Astrocyte (in vitro differentiated cells and primary cell): ENCODE measurements around the gene THOC6. TPM values are rescaled to one million over a fixed set of nuclear protein-coding genes. Genes with fewer than 3 reads are reported as not detected.

ENCODE experiments used
- DNase-seq: peaks from one replicate; pipeline ENCODE4 v3.0.0-alpha.2; 2010; ENCODE audit warnings: low read depth
- FAIRE-seq: peaks from 2 replicates; lab custom pipeline; 2011; peaks lifted over from hg19 to GRCh38; lab: Jason Lieb, UNC
- H2AFZ ChIP-seq: 2 replicates; pipeline ENCODE4 v1.6.0; 2012; ENCODE audit warnings: low read depth, low read length, inconsistent platforms
- H3K27ac ChIP-seq: 2 replicates; pipeline ENCODE4 v1.5.1; 2011; ENCODE audit warnings: low read depth, low read length, inconsistent platforms
- H3K27me3 ChIP-seq: 2 replicates; pipeline ENCODE4 v1.6.0; 2011; ENCODE audit warnings: low read length, inconsistent platforms; ENCODE audit not compliant: insufficient read depth
- H3K36me3 ChIP-seq: 2 replicates; pipeline ENCODE4 v1.5.1; 2011; ENCODE audit warnings: low read length, inconsistent platforms; ENCODE audit not compliant: insufficient read depth
- H3K4me1 ChIP-seq: 2 replicates; pipeline ENCODE4 v1.5.1; 2011; ENCODE audit warnings: low read length, inconsistent platforms; ENCODE audit not compliant: insufficient read depth
- H3K4me2 ChIP-seq: 2 replicates; pipeline ENCODE4 v1.6.0; 2012; ENCODE audit warnings: low read length, inconsistent platforms
- H3K4me3 ChIP-seq: 2 replicates; pipeline ENCODE4 v1.5.1; 2011; ENCODE audit warnings: low read depth, mild to moderate bottlenecking, low read length, inconsistent platforms; ENCODE audit not compliant: insufficient read depth
- H3K79me2 ChIP-seq: 2 replicates; pipeline ENCODE4 v1.6.0; 2012; ENCODE audit warnings: mild to moderate bottlenecking, low read length, inconsistent platforms; ENCODE audit not compliant: insufficient read depth
- H3K9ac ChIP-seq: 2 replicates; pipeline ENCODE4 v1.6.0; 2012; ENCODE audit warnings: mild to moderate bottlenecking, low read length, inconsistent platforms
- H3K9me3 ChIP-seq: 2 replicates; pipeline ENCODE4 v1.5.1; 2012; ENCODE audit warnings: low read depth, mild to moderate bottlenecking, low read length, inconsistent platforms; ENCODE audit not compliant: insufficient read depth
- H4K20me1 ChIP-seq: 2 replicates; pipeline ENCODE4 v1.6.0; 2012; ENCODE audit warnings: low read length, inconsistent platforms; ENCODE audit not compliant: insufficient read depth
- H3K27ac Mint-ChIP-seq: one replicate; pipeline ENCODE4 v1.8.0; 2021; ENCODE audit warnings: mild to moderate bottlenecking, mixed read lengths; ENCODE audit not compliant: unreplicated experiment
- H3K27me3 Mint-ChIP-seq: one replicate; pipeline ENCODE4 v1.8.0; 2021; ENCODE audit warnings: low read depth, mixed read lengths; ENCODE audit not compliant: unreplicated experiment
- H3K36me3 Mint-ChIP-seq: one replicate; pipeline ENCODE4 v1.8.0; 2021; ENCODE audit warnings: low read depth, mixed read lengths; ENCODE audit not compliant: unreplicated experiment
- H3K4me1 Mint-ChIP-seq: one replicate; pipeline ENCODE4 v1.8.0; 2021; ENCODE audit warnings: low read depth, mixed read lengths; ENCODE audit not compliant: unreplicated experiment
- H3K4me3 Mint-ChIP-seq: one replicate; pipeline ENCODE4 v1.8.0; 2021; ENCODE audit warnings: mild to moderate bottlenecking, moderate library complexity, mixed read lengths; ENCODE audit not compliant: unreplicated experiment
- H3K9me3 Mint-ChIP-seq: one replicate; pipeline ENCODE4 v1.8.0; 2021; ENCODE audit warnings: mild to moderate bottlenecking, mixed read lengths; ENCODE audit not compliant: unreplicated experiment
- EZH2 ChIP-seq: IDR thresholded peaks from 2 replicates; pipeline ENCODE4 v1.6.1; 2012; ENCODE audit warnings: mild to moderate bottlenecking, low read length, inconsistent platforms; ENCODE audit not compliant: insufficient read depth
- total RNA-seq: library from RNA; stranded (reverse); gene quantifications from 2 replicates; pipeline ENCODE4 v1.2.1, GENCODE V29; 2021
- TF ChIP-seq, protein P1 (sequence below): IDR thresholded peaks from 2 replicates; pipeline ENCODE4 v1.5.1; 2011; ENCODE audit warnings: low read depth, mild to moderate bottlenecking, inconsistent platforms, low read length, moderate library complexity; ENCODE audit not compliant: insufficient read depth

Gene THOC6
- total RNA-seq, 1 donor from 2014 or later = 22.3 TPM

DNA sequence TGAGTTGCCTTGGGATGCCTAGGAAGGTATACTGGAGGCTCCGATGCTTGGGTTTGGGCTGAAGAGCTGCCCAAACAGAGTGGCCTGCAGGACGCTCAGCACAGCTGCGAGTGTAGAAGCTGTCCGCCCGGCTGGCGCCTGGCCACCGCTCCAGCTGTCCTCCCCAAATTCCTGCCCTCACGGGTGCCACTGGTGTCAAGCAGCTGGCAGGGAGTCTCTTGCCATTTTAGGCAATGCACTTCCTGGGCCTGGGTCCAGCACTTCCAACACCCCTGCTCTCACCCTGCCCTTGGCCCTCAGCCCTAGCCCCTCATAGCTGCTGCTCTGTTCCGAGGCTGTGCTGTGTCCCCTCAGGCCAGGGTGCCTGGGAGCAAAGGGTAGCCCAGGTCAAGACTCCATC lies 38.4 kb upstream of the THOC6 start:
- Histone ChIP-seq H3K36me3 (no peaks in the 10 kb centered on the region), H3K4me3 (no peak overlapping the region), H3K9me3 (no peaks in the 10 kb centered on the region), H3K4me1 (peaks cover 12% of the 10 kb centered on the region), H2AFZ (no peak overlapping the region), H3K9ac (no peak overlapping the region), H3K4me2 (no peak overlapping the region), H3K79me2 (no peaks in the 10 kb centered on the region), H4K20me1 (no peaks in the 10 kb centered on the region), H3K27me3 (peaks cover 6% of the 10 kb centered on the region), H3K27ac (no peak overlapping the region)
- FAIRE-seq = no peak
- no peak for DNase-seq
- TF ChIP-seq EZH2 = no peak
- TF ChIP-seq, protein P1, sequence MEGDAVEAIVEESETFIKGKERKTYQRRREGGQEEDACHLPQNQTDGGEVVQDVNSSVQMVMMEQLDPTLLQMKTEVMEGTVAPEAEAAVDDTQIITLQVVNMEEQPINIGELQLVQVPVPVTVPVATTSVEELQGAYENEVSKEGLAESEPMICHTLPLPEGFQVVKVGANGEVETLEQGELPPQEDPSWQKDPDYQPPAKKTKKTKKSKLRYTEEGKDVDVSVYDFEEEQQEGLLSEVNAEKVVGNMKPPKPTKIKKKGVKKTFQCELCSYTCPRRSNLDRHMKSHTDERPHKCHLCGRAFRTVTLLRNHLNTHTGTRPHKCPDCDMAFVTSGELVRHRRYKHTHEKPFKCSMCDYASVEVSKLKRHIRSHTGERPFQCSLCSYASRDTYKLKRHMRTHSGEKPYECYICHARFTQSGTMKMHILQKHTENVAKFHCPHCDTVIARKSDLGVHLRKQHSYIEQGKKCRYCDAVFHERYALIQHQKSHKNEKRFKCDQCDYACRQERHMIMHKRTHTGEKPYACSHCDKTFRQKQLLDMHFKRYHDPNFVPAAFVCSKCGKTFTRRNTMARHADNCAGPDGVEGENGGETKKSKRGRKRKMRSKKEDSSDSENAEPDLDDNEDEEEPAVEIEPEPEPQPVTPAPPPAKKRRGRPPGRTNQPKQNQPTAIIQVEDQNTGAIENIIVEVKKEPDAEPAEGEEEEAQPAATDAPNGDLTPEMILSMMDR = no peak
- Mint-ChIP-seq H3K36me3 (no peaks in the 10 kb centered on the region), H3K4me3 (no peak overlapping the region), H3K4me1 (peaks cover 3% of the 10 kb centered on the region), H3K27me3 (peaks cover 10% of the 10 kb centered on the region), H3K9me3 (no peaks in the 10 kb centered on the region), H3K27ac (no peak overlapping the region)

DNA sequence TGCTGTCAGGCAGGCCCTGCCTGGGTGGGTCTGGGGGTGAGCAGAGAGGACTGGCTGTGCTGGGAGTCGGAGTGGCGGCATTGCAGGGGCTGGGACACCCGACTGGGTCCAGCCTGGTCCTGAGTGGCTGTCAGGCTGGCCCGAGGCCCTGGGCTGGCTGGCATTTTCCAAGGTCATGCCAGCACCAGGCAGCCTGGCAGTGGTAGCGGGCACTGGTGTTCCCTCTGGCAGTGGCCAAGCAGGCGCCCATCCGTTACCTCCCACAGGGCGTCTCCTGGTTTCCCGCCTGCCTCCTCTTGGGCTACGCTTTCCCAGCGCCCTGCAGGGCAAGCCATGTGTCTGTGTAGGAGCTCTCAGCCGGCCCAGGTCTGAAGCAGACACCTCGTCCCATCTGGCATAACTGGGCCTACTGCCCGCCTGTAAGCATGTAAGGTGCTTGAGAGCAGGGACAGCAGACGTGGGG lies 37.9 kb upstream of the THOC6 start:
- H3K36me3 ChIP-seq = no peaks in the 10 kb centered on the region
- no peak overlapping the region for H3K4me2 ChIP-seq
- Mint-ChIP-seq H3K36me3 (no peaks in the 10 kb centered on the region), H3K27ac (no peak overlapping the region), H3K4me1 (peaks cover 3% of the 10 kb centered on the region), H3K9me3 (no peaks in the 10 kb centered on the region), H3K27me3 (peaks cover 15% of the 10 kb centered on the region), H3K4me3 (no peak overlapping the region)
- no peak for TF ChIP-seq EZH2
- TF ChIP-seq, protein P1 = no peak
- no peak overlapping the region for H3K27ac ChIP-seq
- no peak for FAIRE-seq
- no peaks in the 10 kb centered on the region for H3K9me3 ChIP-seq
- no peak overlapping the region for H3K9ac ChIP-seq
- H3K4me1 ChIP-seq = peaks cover 8% of the 10 kb centered on the region
- no peak overlapping the region for H3K4me3 ChIP-seq
- DNase-seq = no peak
- H4K20me1 ChIP-seq = no peaks in the 10 kb centered on the region
- H3K79me2 ChIP-seq = no peaks in the 10 kb centered on the region
- H2AFZ ChIP-seq = no peak overlapping the region
- peaks cover 6% of the 10 kb centered on the region for H3K27me3 ChIP-seq

DNA sequence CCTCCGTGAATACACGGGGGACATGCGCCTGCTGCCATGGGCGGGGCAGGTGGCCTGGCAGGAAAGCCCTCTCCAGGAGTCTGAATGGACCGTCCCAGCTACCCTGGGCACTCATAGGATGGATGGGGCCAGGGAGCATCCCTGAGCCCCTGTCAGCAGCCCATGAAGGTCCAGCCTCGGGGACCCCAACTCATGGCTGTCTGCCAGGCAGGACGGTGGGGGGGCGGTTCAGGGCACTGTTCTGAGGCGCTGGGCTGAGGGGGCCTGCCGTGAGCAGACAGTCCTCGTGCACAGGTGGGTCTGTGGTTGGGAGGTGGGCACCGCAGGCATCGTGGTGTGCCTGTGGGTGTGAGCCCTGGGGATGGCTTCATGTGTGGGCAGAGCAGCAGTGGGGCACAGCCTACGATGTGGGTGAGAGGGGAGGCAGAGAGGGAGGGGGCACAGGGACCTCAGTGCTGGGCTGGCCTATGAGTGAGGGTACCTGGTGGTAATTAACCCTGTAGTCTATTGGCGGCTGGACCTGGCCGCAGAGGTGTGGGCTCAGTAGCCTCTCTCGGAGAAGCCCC lies 37.1 kb upstream of the THOC6 start:
- no peaks in the 10 kb centered on the region for H3K4me1 ChIP-seq
- peaks cover 17% of the 10 kb centered on the region for H3K27me3 Mint-ChIP-seq
- no peak overlapping the region for H2AFZ ChIP-seq
- no peaks in the 10 kb centered on the region for H4K20me1 ChIP-seq
- DNase-seq (no peak), FAIRE-seq (no peak)
- H3K27ac ChIP-seq = no peak overlapping the region
- no peak overlapping the region for H3K4me3 Mint-ChIP-seq
- no peaks in the 10 kb centered on the region for H3K9me3 ChIP-seq
- no peaks in the 10 kb centered on the region for H3K9me3 Mint-ChIP-seq
- no peaks in the 10 kb centered on the region for H3K36me3 Mint-ChIP-seq
- TF ChIP-seq, protein P1 = no peak
- no peak for TF ChIP-seq EZH2
- peaks cover 6% of the 10 kb centered on the region for H3K27me3 ChIP-seq
- H3K36me3 ChIP-seq = no peaks in the 10 kb centered on the region
- H3K4me1 Mint-ChIP-seq = peaks cover 2% of the 10 kb centered on the region
- H3K9ac ChIP-seq = no peak overlapping the region
- H3K4me2 ChIP-seq = no peak overlapping the region
- H3K79me2 ChIP-seq = no peaks in the 10 kb centered on the region
- H3K27ac Mint-ChIP-seq = no peak overlapping the region
- H3K4me3 ChIP-seq = no peak overlapping the region
